DMS 273 (cell line): ENCODE data around the gene GGT6.

Experiments used
- DNase-seq: peaks from one replicate; lab custom pipeline; 2025; ENCODE audit not compliant: unreplicated experiment; lab: John Stamatoyannopoulos, UW

The GGT6 gene

DNA sequence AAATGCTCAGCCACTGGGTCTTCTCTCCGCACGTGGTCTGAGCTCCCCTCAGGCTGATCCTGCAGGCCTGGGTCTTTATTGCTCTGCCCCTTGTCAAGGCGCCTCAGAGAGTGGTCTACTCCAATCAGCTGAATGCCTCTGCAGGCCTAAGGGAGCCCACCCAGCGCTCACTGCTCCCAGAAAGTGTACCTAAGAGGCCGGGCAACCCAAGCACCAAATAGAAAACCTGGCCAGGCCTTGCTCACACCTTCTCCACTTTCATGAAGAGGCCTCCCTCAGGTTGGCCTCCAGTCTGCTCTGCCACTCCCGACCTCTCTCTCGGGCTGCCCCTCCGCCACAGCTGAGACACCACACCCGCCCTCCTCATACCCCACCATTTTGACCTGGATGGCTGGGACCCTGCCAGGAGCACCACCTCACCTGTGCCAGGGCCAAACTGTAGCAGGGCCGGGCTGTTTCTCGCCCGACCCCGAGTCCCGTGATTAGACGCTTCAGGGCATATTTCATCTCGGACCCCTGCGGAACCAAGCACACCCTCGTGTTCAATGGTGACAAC is 5.9 kb downstream of the GGT6 start:
- no peak for DNase-seq

DNA sequence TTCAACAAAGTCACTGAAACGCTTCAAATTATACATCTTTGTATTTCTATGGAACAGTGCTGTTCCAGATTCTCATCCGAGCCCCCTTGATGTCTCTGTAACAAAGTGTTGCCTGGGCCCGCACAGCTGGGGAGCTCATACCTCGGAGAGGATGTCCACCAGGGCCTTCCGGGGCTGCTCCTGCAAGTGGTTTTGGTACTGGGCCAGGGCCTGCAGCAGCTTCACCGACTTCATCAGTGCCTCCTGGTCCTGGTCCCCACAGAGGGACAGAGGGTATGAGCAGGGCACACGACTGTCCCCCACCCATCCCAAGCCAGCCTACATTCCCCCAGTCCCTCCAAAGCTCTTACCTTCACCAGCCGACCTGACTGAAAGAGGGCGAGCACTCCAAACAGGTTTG is 6.7 kb downstream of the GGT6 start:
- DNase-seq = no peak

DNA sequence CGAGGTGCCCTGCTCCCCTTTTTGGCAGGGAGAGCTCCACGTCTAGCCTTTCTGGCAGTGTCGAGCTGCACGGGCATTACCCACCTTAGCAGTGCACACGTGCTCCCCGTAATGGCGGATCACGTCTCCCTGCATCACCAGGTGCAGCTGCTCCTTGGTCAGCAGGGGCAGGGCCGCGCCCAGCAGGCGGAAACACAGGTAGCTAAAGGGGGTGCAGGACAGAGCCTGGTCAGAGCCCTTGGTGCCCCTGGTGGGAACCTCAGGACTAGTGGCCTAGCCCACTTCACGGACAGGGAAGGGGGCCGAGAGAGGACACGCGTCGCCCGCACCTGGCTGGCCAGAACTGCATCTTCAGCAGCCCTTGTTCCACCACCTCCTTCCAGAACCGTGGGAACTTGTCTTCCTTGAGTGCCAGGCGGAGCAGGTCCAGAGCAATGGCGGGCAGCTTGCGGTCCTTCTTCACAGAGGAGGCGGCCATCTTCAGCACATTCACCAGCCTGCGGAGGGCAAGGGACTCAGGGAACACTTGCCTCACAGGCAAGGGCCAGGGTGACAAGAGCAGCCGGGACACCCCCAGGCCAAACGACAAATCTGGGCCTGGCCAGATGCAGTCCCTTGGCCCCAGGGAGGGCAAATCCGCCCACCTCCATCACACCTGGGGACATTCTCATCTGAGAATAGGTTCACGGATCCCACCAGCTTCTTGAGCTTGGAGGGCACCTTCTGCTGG is 8.4 kb downstream of the GGT6 start:
- no peak for DNase-seq

DNA sequence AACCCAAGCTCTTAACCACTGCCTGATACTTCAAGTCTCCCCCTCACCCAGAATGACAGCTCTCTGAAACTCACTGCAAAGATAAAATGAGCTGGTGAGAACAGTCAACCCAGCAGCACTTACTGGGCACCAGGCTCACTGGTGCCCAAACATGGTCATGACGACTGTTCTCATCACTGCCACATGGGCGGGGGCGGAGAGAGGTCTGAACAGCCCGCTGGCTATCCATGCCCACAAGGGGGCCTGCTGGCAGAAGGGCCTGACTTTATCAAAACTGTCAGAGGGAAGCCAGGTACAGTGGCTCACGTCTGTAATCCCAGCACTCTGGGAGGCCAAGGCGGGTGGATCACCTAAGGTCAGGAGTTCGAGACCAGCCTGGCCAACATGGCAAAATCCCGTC is 9.2 kb downstream of the GGT6 start:
- DNase-seq = peak; percentile 71

DNA sequence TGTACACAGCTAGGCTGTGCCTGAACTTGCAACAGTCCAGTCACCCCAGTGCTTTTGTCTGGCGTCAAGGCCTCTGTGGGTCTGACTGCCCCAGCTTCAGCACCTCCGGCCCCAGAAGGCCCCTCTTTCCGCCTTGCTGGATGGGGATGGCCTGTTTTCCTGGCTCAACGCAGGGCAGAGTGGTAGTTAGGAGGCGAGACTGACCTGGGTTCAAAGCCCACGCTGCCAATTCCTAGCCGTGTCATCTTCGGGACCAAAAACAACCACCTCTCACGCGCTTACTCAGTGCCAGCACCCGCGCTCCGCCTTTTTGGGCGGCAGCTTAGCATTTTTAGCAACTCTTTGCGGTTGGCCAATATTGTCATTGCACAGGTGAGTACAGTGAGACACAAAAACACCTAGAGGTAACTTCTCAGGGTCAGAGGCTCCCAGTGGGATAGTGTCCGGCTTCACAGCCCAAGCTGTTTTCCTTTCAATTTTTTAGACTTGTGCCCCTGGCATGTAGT is 9.8 kb downstream of the GGT6 start:
- DNase-seq = no peak

DNA sequence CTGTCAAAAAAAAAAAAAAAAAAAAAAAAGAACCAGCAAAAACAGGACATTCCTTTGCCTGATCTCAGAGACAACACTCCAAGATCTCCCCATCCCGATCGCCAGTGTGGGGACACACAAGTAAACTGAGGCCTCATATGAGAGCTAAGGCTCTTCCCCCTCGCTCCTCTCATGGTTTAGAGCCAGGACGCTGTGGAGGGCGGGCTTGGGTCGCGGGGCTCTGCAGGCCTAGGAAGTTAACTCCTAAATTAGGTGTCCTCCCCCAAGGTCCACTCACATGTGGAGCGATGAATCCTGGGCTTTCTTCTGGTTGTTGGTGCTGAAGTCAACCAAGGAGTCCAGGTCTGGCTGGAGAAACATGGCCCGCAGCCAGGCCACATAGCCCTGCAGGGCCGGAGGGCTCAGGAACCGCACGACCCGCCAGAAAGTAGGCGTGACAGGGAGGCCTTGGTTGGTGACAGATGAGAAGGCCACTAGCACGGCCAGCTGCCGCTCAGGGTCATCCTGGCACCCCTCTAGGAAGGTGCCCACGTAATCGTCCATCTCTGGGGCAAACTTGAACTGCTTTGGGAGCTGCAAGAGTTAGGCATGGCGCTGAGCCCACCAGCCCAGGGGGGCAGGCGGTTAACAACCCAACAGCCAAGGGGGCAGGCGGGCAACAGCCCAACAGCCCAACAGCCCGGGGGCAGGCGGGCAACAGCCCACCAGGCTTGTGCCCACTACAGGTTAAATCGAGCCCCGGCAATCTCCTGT is 10.4 kb downstream of the GGT6 start:
- DNase-seq = no peak

DNA sequence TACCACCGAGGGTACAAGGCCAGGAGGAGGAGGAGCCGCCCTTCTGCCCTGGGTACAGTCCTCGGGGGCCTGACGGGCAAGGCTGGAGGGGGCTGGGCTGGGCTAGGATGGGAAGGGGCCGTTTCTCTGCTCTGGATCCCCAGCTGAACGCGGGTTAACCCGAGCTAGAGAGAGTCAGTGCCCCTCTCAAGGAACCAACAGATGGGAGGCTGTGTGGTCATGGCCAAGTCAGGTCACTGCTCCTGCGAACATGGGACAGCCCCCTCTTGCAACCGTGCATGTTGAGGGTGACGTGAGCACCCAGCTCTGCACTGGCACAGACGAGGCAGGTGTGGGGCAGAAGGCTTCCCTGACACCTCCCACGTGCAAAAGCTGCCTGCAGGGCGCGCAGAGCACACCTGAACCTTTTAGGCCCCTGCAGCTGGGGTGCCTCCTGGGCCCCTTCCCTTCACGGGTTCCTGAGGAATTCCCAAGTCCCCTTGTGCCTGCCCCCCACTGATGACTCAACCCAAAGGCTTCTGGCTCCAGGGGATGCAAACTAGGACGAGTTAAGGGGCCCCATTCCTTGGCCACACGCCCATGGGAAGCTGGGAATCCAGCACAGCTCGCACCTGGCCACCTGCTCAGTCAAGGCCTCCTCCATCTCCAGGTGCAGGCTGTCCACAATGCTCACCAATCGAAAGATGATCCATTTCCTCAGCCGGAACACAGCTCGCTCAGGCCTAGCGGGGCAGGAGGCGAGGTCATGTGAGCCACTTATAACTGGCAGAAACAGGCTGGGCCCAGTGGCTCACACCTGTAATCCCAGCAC is 11.5 kb downstream of the GGT6 start:
- no peak for DNase-seq

DNA sequence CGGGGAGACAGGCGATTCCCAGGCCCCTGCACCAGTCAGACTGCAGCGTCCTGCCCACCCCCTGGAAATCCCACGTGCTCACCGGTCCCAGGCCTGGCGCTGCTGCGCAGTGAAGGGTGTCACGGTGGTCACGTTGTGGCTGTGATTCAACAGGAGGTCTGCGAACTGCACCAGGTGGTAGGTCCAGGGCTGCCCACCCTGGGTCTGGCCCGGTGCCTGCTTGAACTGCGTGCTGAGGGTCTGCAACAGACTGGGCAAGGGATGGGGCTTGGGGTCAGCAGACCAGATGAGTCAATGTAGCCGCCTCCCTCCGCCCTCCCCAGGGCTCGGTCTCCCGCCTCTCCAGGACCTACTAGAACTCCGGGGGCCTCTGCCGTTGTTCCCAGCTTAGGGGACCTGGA is 12.3 kb downstream of the GGT6 start:
- no peak for DNase-seq

DNA sequence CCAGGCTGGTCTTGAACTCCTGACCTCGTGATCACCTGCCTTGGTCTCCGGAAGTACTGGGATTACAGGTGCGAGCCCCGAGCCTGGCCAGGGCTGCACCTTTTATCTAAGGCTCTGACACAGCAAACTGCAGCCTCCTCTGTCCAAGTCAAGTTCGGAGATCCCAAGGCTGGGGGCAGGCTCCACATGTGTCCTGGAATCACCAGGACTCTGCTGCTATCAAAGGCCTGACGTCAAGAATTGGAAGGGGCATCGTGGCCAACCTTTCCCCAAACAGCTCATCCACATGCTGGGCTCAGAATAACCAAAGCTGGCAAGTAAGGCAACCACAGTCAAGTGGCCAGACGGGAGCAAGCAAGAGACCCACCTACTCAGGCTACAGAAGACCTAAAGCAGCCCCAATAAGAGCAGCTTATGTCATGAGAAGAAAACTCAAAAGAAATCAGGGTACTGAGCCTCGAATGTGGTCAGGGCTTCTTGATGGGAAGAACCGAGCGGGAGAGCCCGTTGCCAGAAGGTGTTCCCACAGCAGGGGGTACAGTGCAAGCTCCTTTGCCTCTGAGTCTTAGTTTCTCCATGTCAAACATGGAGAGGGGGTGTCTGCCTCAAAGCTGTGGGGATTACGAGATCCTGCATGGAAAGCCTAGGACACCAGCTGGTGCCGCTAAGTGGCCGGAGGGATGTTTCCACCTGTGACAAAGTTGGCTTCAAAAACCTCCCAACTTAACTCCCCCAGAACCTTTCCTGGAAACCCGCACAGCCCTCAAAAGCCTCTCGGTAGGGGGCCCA is 13.1 kb downstream of the GGT6 start:
- no peak for DNase-seq

DNA sequence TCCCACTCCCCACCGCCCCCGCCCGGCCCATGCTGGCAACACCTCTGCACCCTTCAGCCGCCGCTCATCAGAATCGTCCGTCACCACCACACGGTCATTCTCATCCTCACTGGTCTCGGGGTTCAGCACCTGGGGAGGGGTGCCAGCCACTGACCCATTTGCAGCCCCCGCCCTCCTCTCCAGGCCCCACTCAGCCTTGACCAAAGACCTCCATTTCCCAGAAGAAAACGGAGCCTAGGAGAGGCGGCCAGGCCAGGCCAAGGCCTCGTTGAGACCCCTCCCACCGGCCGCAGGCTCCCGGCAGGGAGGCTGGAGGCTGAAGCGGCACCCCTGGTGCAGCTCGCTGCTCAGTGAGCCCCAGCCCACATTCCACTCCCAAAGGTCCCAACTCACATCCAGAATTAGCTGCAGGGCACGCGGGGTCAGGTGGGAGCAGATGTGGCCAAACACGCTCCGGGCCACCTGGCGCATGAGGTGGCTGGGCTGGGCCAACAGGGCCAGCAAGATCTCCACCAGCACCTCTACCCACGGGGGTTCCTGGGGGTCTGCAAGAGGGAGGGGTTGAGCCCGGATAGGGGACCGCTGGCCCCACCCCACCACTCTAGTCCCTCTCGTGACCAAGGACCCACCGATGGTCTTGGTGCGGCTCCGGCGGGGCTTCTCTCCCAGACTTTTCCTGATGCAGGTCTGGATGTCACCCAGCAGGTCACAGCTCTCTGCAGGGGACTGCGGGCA is 15.0 kb downstream of the GGT6 start:
- DNase-seq = no peak

DNA sequence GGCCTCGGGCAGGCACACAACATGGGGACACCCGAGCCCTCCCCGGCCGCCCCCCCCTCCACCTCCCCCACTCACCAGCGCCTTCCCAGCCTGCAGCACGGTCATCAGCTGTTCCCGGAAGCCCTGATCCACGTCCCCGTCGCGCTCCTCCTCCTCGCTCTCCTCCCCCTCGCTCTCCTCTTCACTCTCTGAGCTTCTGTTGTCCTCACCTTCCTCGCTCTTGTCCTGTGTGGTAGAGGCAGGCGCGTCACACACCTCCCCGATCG is 15.5 kb downstream of the GGT6 start:
- no peak for DNase-seq

DNA sequence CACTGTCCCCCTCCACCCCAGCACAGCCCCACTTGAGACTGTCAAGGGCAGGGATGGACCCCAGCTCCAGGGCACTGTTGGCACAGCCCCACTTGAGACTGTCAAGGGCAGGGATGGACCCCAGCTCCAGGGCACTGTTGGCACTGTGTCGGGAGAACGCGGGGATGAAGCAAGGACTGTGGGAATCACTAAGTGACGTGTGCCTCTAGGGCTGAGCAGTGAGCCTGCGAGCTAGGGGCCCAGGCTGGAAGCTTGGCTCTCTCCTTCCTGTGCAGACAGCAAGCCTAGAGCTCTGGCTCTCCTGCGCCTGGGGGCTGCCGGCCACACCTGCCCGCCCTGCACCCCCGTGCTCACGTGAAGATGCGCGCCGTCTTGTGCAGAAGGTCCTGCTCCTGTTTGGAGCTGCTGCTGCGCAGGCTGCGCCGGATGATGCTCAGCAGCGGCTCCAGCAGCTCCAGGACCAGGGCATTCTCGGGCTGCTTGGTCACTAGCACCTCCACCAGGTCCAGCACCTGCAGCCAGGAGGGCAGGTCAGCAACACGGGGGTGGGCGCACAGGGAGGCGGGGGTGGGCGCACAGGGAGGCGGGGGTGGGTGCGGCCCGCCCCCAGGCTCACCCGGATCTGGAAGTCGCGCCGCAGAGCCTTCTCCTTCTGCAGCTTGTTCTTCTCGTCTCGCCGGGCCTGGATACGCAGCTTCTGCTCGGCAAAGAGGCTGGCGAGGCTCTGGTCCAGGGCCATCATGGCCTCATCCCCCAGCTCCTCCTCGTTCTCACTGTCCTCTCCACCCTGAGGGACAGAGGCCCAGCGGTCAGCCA is 16.0 kb downstream of the GGT6 start:
- DNase-seq = no peak

DNA sequence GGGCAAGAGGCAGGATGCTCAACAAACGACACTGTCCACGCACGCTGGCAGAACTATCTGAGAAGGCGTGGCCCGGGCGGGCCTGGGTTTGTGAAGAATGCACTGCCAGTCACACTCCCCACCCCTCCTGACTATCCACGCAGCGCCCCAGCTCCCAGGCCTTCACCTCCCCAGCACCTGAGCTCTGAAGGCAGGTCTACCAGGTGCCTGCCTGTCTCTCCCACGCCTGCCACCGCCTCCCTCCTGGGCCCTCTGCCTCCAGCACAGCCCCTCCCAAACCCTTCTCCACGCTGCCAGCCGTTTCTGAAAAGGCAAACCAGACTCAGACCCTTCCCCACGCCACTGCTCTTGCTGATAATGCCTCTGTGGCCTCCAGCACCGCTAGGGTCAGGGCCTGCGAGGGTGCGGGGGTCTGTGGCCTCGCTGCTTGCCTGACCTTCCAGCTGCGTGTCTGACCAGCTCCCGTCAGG is 16.8 kb downstream of the GGT6 start:
- DNase-seq = no peak

DNA sequence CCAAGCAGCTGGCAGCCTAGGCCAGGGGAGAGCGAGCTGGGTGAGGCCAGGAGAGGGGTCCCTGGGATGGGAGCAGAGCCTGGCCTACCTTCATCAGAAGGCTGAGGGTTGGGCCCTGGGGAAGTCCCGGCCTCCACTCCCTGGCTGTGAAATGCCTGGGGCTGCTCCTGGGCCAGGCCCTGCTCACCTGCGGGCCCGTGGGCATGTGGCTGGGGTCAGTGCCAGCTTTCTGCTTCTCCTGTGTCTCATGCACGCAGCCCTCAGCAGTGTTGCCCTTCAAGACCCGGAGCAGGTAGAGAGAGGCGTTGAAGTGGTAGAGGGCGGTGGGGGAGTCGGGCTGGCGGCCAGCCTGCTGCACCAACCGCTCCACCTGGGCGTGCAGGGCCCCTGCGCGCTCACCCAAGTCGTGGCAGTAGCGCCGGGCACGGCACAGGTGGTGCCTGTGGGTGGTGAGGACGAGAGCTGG is 17.6 kb downstream of the GGT6 start:
- no peak for DNase-seq

DNA sequence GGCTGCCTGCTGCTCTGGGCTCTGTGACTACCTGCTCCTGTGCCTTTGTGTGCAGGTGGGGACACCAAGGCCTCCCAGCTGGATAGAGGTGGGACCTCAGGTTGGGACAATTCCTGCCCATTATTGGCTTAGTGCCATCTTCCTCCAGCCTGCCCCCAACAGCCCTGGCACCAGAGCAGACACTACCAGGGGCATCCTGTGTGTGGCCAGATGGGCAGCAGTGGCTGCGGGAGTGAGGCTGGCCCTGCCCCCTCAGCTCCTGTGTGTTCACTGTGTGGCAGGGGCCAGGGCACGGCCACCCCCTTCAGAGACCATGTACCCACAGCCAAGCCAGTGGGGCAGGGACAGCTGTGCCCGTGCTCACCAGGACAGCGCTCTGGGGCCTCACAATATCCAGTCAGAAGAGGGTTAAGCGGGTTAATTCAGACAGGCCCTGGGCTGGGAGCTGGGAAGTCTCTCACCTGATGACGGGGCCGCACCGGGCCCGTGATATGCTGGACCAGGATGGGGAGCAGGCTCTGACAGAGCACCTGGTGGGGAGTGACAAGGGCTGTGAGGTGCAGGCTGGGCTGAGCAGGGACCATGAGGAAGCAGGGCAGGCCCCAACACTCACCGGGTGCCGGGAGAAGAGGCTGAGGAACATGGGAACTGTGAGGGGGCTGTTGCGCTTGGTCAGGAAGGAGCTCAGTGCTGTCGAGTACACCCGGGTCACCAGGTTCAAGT is 18.2 kb downstream of the GGT6 start:
- peak; percentile 30 for DNase-seq

DNA sequence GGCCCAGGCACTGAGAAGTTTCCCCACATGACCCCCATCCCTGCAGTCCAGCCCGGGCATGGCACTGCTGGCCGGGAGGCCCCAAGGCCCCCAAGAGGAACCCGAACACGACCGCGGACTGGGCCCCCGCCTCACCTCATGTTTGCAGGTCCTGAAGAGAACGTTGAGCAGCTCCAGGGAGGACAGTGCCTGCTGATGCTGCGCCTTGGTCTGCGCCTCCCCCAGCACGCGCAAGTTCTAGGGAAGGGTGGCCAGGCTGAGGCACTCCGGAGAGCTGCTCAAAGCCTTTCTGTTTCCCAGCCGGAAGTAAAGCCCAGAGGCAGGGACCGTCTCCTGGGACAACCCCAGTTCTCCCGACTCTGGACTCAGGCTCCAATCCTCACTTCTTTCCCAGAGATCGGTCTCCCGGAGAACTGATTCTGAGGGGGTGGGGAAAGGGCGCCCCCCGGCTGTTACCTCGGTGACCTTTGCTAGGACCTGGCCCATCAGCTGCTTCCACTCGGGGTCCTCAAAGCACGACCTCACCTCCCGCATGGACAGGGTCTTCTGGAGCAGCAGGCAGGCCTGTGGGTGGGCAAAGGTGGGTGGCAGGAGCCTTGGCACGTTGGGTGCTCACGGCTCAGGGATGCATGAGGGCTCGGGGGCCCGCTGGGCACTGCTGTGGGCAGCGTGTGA is 18.9 kb downstream of the GGT6 start:
- DNase-seq = peak; percentile 33

DNA sequence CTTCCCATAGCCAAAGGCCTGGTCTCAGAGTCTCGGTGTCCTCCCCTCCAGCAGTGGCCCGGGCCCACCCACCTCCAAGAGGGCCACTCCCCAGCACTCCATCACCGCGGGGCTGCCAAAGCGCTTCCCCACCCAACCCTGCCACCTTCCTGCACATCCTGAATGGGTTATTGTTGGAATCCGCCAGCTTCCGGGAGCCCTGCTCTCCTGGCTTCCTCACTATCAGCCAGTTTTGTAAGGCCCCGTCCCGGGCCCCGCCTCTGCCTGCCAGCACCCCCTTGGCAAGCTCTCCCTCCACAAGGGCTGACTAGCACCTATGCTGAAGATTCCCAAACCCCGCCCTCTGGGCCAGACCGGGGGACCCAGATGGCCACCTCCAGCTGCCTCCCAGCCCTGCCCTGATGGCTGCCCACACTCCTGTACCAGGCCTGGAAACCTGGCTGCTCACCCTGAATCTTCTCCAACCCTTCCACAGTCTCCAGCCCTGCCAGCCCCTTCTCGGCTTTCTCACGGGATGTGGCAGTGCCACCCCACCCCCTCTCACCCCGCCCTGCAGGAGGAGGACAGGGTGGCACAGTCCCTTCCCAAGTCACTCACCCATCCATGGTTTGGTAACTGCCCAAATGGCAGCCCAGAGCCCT is 19.6 kb downstream of the GGT6 start:
- DNase-seq = peak; percentile 46
